H9 (cell line): Measurements from ENCODE around the gene SPHK2. TPM values are rescaled to one million over a fixed set of nuclear protein-coding genes. Genes with fewer than 3 reads are reported as not detected.

Experiments used
- total RNA-seq: library from RNA; stranded (reverse); gene quantifications from 2 replicates; pipeline ENCODE4 v1.2.1, GENCODE V29; 2021

Gene SPHK2
- total RNA-seq, 1 experiment from 2014 or later: 57.2 TPM

Other genes starting within 250 kb of the SPHK2 start
- gene KDELR1, start 228.0 kb upstream of the SPHK2 start, total RNA-seq: 195 and 198 TPM in 2 replicates
- gene GRIN2D, start 225.8 kb upstream of the SPHK2 start, total RNA-seq: 5.9 and 6.2 TPM in 2 replicates
- 92.0 and 94.6 TPM in 2 replicates for gene GRWD1, start 173.5 kb upstream of the SPHK2 start, total RNA-seq
- gene KCNJ14, start 163.9 kb upstream of the SPHK2 start, total RNA-seq: 1.1 and 1.2 TPM in 2 replicates
- gene CYTH2, start 150.1 kb upstream of the SPHK2 start, total RNA-seq: 97.1 and 103 TPM in 2 replicates
- gene LMTK3, start 107.7 kb upstream of the SPHK2 start, total RNA-seq: 14.4 and 15.2 TPM in 2 replicates
- 1.3 and 1.7 TPM in 2 replicates for gene SULT2B1, start 67.3 kb upstream of the SPHK2 start, total RNA-seq
- not detected in 2 replicates for gene SPACA4, start 12.8 kb upstream of the SPHK2 start, total RNA-seq
- 9.2 and 9.5 TPM in 2 replicates for gene FAM83E, start 4.4 kb upstream of the SPHK2 start, total RNA-seq
- gene RPL18, start 328 bp upstream of the SPHK2 start, total RNA-seq: 1,855 and 1,874 TPM in 2 replicates
- 11.4 and 12.6 TPM in 2 replicates for gene DBP, start 17.9 kb downstream of the SPHK2 start, total RNA-seq
- gene CA11, start 26.7 kb downstream of the SPHK2 start, total RNA-seq: 102 and 107 TPM in 2 replicates
- gene NTN5, start 53.5 kb downstream of the SPHK2 start, total RNA-seq: 0.33 and 0.55 TPM in 2 replicates
- 11.4 and 13.2 TPM in 2 replicates for gene FUT2, start 76.5 kb downstream of the SPHK2 start, total RNA-seq
- gene MAMSTR, start 100.2 kb downstream of the SPHK2 start, total RNA-seq: 1.4 and 1.6 TPM in 2 replicates
- gene RASIP1, start 121.1 kb downstream of the SPHK2 start, total RNA-seq: 2.4 and 2.8 TPM in 2 replicates
- 2.6 and 3.7 TPM in 2 replicates for gene IZUMO1, start 127.4 kb downstream of the SPHK2 start, total RNA-seq
- 15.9 and 16.1 TPM in 2 replicates for gene FUT1, start 133.1 kb downstream of the SPHK2 start, total RNA-seq
- 0.55 and 0.90 TPM in 2 replicates for gene FGF21, start 136.0 kb downstream of the SPHK2 start, total RNA-seq
- 30.6 and 32.7 TPM in 2 replicates for gene BCAT2, start 191.5 kb downstream of the SPHK2 start, total RNA-seq
- 11.2 and 11.6 TPM in 2 replicates for gene HSD17B14, start 217.0 kb downstream of the SPHK2 start, total RNA-seq
- gene PLEKHA4, start 249.1 kb downstream of the SPHK2 start, total RNA-seq: 14.3 and 15.3 TPM in 2 replicates